Stimulated activated CD8-positive, alpha-beta memory T cell treated with anti-CD3 and anti-CD28 coated beads, Interleukin-4, amount 100 ng/mL, for 4 hours (primary cell): Measurements from ENCODE around the gene CLDN3.
"Not testable (repeated sequence)": the region's sequence is repeated elsewhere in the genome, so short reads cannot be mapped to it uniquely, and the experiment has no call there.

ENCODE experiments used
- DNase-seq, 2 donors: peaks; one replicate each; pipeline ENCODE4 v3.0.0-alpha.2; 2020; ENCODE audit warnings: low read depth in 2 of 2, low spot score in 1 of 2

The CLDN3 gene, protein sequence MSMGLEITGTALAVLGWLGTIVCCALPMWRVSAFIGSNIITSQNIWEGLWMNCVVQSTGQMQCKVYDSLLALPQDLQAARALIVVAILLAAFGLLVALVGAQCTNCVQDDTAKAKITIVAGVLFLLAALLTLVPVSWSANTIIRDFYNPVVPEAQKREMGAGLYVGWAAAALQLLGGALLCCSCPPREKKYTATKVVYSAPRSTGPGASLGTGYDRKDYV

DNA sequence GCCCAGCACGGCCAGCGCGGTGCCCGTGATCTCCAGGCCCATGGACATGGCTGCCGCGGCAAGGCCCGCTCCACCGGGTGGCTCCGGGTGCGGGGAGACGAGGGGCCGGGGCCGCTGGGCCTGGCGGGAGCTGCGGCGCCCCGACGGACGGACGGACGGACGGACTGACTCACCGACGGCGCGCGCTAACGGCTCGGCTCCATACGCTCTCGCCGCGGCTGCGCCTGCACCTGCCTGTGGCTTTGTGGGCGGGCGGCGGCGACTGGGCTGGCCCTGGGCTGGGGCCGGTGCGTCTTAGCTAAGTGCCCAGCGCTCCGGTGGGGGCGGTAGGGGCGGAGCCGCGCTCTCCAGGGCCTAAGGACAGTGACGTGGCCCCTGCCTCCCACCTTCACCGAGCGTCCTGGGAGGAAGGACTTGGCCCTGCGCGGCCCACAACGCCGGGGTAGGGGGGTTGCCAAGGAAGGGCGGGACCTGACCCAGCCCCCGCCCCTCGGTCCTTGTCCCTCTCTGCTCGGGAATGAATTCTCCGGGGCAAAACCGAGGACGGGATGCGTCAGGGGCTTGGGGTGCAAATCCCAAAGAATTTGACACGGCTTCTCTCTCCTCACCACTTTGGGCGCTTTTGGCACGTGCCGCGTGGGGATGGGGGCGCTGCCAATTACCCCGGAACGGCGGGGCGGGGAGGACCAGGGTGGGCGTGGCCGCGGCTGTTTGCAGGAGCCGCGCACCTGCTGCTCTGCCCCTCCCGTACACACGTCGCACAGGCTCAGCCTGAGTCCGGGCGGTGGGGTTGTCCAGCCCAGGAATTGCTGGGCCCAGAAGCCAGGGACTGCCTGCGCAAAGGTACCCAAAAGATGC is at the start of gene CLDN3:
CLDN3 (minus strand) TSS at position 269 of the 858 bp plus-strand sequence; CDS start at position 48, 221 bp downstream.
- DNase-seq: no peak

DNA sequence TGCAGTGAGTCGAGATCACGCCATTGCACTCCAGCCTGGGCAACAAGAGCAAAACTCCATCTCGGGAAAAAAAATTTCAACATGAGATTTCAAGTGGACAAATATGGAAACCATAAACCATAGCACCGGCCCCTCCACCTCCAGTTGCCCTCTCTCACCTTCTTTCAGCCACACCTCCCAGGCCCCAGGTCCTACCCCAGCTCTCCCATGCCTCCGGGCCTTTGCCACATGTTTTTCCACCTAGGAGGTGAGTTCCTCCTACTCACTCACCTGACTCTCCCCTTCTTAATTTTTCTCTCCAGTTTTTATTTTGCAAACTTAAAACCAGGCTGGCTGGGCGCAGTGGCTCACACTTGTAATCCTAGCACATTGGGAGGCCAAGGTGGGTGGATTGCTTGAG is 47.1 kb upstream of the CLDN3 start:
- no peak for DNase-seq

DNA sequence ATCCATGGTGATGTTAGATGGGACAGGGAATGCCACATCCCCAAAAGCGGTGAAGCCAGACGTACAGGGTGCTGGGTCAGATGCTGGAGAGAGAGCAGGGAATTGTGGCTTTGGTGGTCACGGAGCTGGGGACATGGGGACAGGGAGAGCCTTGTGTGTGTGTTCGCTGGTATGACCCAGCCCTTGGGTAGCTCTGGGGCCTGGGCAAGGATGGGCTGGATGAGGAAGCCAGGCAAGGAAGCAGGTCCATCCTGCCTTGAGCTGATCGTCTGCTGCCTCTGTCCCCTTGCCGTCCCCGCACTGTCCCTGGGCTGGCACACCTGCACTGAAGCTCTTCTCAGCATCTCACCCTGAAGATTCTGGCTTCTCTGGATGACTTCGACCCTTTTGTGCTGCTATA is 45.4 kb upstream of the CLDN3 start:
- no peak for DNase-seq

DNA sequence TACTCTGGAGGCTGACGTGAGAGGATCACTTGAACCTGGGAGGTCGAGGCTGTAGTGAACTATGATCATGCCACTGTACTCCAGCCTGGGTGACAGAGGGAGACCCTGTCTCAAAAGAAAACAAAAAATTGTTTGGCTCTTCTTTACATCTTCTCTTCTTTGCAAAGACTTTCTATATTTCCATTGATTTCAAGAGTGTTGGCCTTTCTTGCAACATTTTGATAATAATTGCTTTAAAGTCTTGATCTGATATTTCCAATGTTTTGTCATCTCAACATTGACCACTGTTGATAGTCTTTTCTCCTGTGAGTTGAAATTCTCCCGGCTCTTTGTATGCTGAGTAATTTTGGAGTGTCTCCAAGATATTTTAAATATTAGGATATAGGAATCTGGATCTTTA is 42.9 kb upstream of the CLDN3 start:
- DNase-seq: no peak

DNA sequence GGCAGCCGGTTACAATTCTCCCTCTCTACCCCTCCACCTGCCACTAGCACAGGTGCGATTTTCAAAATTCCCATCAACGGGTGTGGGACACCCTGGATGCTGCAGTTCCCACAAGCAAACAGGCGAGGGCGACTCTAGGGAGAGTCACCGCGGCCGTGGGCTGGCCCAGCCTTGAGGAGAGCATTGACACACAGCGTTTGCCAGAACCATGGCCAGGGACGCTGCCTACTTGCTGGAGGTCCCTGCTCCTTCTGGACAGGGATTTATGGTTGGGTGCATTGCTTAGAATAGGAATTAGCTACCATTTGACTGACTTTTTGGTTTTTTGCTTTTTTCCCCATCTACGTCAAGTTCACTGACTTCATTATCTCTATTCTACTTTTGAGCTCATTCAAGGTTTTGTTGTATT is 41.7 kb upstream of the CLDN3 start:
- DNase-seq: peak in 1 of 2 donors; percentile 10

DNA sequence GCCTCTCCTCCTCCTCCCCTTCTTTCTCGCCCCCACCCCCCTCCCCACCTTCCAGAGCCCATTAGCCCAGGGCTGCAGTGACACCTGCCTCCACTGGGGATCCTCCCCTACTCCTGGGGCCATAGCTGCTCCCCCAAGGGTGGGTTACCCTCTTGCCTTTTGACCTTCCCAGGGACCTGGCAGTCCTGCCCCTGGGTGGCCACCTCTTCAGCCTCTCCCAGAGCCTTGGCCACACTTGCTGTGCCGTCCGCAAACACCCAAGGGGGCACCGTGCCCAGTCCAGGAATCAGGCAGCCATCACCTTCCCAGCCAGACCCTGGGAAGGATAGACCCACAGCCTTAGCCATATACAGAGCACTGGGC is 40.9 kb upstream of the CLDN3 start:
- no peak for DNase-seq

DNA sequence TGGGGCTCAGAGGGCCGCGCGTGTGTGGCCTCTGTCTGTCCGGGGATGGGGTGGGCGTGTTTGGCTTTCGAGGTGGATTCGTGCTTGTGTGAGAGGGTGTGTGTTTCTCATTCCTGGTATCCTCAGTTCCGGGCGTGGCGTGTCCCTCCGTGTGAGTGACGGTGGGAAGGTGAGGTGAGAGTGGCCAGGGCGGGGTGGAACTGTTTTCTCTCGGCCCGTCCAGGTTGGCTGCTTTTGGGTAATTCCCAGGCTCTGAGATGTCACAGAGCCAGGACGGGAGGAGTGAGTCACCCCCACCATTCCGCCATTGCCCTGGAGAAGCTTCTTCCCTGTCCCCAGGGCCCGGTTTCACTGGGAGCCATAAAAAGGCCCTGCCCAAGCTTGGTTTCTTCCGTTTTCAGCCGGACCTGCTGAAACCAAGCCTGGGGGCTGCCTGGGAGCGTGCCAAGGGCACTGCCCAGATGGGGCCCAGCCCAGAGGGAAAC is 39.4 kb upstream of the CLDN3 start:
- DNase-seq: no peak

DNA sequence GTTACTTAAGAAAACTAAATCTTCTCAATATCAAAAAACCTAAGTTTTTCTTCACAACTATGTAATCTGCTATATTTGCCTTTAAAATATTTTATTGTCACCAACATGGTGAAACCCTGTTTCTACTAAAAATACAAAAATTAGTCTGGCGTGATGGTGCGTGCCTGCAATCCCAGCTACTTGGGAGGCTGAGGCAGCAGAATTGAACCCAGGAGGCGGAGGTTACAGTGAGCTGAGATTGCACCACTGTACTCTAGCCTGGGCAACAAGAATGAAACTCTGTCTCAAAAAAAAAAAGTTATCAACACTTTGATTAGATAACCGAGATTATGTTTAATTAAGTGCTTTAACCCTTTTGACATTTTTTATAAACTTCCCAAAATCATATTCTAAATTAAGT is 32.4 kb upstream of the CLDN3 start:
- no peak for DNase-seq

DNA sequence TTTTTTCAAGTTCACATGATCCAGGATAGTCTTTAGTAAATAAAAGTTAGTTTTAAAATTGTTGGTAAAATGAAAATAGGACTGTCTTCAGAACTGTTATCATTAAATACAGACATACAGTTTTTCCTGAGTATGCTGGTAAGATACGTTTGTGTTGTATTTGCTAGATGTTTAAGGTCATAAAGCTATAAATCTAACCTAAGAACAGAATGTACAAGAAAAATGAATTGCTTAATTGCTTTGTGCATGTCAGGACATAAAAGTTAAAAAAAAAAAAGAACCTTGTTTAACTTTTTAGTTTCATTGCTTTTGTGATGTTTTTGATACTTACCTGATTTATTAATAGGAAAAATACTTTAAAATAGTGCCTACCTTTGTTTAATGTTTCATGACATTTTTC is 31.5 kb upstream of the CLDN3 start:
- DNase-seq: no peak

DNA sequence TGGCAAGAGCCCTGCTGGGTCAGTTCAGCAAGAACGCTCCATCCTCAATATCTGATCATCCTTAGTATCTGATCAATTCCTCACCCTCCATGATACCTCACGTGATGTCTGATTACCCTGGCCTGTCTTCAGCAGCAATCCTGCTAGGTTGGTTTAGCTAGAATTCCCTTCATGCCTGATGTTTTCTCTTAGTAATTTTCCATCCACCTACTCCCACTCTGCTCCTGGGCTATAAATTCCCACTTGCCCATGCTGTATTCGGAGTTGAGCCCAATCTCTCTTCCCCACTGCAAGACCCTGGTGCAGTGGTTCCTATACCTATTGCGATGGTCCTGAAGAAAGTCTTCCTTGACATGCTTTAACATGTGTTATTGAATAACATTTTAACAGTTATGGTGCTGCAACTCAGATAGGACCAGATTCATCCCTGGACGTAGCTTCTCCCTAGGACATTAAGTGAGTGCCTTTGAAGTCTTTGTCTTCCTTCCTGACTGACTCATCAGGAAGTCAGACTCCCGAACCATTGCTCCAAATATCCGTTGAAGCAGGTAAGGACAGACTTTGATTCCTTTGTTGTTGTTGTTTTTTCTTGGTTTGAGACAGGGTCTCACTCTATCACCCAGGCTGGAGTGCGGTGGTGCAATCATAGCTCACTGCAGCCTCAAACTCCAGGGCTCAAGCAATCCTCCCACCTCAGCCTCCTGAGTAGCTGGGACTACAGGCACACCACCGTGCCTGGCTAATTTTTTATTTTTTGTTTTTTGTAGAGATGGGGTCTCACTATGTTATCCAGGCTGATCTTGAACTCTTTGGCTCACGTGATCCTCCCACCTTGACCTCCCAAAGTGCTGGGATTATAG is 29.4 kb upstream of the CLDN3 start:
- no peak for DNase-seq

DNA sequence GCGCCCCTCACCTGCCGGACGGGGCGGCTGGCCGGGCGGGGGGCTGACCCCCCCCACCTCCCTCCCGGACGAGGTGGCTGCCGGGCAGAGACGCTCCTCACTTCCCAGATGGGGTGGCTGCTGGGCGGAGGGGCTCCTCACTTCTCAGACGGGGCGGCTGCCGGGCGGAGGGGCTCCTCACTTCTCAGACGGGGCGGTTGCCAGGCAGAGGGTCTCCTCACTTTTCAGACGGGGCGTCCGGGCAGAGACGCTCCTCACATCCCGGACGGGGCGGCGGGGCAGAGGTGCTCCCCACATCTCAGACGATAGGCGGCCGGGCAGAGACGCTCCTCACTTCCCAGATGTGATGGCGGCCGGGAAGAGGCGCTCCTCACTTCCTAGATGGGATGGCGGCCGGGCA is 27.1 kb upstream of the CLDN3 start:
- not testable (repeated sequence) for DNase-seq

DNA sequence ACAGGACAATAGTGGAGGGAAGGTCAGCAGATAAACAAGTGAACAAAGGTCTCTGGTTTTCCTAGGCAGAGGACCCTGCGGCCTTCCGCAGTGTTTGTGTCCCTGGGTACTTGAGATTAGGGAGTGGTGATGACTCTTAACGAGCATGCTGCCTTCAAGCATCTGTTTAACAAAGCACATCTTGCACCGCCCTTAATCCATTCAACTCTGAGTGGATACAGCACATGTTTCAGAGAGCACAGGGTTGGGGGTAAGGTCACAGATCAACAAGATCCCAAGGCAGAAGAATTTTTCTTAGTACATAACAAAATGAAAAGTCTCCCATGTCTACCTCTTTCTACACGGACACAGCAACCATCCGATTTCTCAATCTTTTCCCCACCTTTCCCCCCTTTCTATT is 26.6 kb upstream of the CLDN3 start:
- not testable (repeated sequence) for DNase-seq

DNA sequence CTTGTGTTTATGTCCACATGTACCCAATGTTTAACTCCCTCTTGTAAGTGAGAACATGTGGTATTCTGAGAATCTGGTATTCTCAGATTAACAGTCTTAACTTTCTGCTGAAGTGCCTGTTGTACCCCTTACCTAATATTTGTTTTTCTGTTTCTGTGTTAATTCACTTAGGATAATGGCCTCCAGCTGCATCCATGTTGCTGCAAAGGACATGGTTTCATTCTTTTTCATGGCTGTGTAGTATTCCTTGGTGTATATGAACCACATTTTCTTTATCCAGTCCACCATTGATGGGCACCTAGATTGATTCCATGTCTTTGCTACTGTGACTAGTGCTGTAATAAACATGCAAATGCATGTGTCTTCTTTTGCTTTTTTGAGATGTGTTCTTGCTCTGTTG is 25.1 kb upstream of the CLDN3 start:
- DNase-seq: not testable (repeated sequence)

DNA sequence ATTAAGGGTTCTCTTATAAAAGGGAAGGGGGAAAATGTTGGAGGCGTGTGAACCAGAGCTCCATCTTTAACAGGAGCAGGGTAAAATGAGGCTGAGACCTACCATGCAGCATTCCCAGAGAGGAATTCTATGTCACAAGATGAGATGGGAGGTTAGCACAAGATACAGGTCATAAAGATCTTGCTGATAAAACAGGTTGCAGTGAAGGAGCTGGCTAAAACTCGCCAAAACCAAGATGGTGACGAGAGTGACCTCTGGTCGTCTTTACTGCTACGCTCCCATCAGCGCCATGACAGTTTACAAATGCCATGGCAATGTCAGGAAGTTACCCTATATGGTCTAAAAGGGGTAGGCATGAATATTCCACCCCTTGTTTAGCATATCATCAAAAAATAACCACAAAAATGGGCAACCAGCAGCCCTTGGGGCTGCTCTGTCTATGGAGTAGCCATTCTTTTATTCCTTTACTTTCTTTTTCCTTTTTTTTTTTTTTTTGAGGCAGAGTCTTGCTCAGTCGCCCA is 21.2 kb upstream of the CLDN3 start:
- not testable (repeated sequence) for DNase-seq

DNA sequence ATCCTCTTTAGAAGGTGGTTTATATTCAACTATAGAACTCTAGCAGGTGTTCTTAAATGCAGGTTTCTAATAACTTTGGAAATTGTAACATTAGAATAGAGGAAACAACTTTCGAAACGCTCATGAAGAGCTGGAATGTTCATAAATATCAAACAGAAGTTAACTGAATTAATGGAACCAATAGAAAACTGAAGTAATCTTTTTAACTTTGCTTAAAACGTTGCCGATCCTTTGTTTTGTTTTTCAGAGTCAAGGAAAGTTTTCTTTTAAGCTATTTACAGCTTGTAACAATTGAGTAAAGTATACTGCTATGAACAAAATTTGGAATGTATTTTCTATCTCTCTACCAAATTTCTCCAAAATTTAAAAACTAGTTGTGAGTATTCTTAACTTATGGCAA is 19.0 kb upstream of the CLDN3 start:
- DNase-seq: no peak

DNA sequence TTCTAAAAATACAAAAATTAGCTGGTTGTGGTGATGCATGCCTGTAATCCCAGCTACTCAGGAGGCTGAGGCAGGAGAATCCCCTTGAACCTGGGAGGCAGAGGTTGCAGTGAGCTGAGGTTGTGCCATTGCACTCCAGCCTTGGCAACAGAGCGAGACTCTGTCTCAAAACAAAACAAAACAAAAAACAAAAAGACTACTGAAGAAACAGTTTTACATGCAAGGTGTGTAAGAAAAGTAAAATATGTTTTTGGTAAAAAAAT is 17.6 kb upstream of the CLDN3 start:
- DNase-seq: not testable (repeated sequence)

DNA sequence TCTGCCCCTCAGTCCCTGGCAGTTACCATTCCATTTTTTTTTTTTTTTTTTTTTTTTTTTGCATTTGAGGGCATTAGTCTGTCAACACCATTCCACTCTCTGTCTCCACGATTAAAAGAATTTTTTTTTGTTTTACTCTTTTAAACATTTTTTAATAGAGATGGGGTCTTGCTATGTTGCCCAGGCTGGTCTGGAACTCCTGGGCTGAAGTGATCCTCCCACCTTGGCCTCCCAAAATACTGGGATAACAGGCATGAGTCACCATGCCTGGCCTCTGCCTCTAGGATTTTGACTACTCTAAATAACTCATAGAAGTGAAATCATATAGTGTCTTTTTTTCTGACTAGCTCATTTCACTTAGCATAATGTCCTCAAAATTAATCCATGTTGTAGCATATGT is 16.5 kb upstream of the CLDN3 start:
- no peak for DNase-seq

DNA sequence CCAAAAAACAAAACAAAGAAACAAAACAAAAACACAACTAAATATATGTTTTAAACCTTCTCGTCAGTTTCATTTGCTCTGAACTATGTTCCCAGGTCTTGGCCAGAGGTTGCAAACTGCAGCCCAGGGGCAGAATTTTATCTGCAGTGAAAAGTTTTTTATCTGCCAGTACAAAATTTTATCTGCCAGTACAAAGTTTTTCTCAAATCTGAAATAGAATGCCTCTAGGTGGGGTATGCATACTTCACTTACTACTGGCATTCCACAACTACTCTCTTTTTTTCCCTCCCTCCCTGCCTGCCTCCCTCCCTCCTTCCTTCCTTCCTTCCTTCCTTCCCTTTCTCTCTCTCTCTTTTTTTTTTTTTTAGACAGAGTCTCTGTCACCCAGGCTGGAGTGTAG is 9.4 kb upstream of the CLDN3 start:
- DNase-seq: no peak

DNA sequence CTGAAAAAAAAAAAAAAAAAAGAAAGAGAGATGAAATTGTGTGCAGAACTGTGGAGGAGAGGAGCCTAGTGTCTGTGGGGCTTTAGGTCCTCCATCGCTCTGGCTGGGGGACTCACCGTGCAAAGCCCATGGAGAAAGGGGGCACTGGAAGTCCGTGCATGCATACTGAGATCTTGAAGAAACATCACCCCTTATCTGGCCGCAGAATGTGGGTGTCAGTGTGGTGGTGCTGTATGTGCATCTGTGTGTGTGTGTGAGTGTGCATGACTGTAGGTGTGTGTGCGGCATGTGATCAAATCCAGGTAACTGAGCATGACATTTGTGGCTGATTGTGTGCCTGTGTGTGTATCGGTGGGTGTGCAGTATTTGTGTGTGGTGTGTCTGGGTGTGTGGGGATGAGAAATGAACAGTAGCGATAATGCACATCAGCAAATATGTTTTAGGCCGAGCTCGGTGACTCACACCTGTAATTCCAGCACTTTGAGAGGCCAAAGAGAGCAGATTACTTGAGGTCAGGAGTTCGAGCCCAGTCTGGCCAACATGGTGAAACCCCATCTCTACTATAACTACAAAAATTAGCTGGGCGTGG is 8.8 kb upstream of the CLDN3 start:
- DNase-seq: no peak

DNA sequence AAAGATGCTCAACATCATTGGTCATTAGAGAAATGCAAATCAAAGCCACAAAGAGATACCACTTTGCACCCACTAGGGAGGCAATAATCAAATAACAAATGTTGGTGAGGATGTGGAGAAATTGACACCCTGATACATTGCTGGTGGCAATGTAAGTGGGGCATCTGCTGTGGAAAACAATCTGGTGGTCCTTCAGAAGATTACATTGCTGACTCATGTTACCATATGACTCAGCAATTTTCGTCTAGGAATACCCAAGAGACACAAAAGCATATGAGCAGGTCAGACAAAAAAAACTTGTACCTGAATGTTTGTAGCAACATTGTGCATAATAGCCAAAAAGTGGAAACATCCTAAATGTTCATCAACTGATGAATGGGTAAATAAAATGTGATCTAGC is 4.9 kb upstream of the CLDN3 start:
- DNase-seq: no peak
